GM18861 (cell line): Measurements from ENCODE around the gene TREML1.
"Not testable (repeated sequence)": the region's sequence is repeated elsewhere in the genome, so short reads cannot be mapped to it uniquely, and the experiment has no call there.

Source experiments
- ATAC-seq: cut with Tn5 transposase; IDR thresholded peaks from one replicate; pipeline ENCODE4 v1.9.1; 2021; ENCODE audit not compliant: unreplicated experiment

Gene TREML1

DNA sequence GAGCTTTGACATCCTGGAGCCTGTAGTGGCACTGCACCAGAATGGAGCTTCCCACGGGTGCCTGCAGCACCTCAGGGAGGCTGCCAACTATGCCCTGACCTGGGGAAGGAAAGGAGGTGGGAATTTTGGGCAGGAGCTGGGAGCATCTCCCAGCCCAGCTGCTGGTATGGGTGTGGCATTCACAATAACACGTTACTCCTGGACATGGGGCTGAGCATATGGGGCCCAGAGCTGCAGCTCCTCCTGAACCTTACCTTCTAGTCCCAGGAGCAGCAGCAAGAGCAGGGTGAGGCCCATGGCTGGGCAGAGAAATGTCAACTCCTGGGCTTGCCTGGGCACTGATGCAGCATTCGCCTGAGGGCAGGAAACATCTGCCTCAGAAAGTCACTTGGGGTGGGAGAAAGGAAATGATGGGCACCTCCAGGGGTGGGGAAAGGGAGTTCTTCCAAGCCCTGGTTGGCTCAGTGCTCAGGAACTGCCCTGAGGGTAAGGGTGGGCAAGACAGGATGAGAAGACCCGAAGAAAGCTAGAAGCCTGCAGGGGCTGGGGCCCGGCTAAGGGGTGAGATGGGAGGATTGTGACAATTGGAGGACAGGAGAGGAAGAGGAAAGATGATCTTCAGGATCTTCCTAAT is at the start of gene TREML1:
Gene TREML1 (minus strand): TSS at position 356 of the 634 bp plus-strand sequence. CDS start 59 bp downstream, at position 297.
- no peak for ATAC-seq

DNA sequence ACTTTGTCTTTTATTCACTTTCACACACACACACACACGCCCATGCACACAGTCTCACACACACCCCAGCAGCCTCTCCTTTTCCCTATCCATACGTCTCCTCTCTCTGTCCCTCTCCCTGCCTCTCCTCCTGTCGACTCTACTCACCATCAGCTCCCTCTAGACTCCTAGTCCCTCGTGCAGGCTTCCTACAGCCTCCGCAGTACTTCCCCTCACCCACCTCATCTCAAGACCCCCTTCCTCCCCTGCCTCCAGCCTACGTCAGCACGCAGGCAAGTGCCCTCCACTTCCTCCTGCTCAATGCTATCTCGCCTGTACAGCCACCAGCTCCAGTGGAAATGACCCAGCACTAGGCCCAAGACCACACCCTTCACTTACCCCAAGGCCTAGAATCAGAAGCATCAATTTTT is 47.6 kb upstream of the TREML1 start:
- ATAC-seq, result no peak

DNA sequence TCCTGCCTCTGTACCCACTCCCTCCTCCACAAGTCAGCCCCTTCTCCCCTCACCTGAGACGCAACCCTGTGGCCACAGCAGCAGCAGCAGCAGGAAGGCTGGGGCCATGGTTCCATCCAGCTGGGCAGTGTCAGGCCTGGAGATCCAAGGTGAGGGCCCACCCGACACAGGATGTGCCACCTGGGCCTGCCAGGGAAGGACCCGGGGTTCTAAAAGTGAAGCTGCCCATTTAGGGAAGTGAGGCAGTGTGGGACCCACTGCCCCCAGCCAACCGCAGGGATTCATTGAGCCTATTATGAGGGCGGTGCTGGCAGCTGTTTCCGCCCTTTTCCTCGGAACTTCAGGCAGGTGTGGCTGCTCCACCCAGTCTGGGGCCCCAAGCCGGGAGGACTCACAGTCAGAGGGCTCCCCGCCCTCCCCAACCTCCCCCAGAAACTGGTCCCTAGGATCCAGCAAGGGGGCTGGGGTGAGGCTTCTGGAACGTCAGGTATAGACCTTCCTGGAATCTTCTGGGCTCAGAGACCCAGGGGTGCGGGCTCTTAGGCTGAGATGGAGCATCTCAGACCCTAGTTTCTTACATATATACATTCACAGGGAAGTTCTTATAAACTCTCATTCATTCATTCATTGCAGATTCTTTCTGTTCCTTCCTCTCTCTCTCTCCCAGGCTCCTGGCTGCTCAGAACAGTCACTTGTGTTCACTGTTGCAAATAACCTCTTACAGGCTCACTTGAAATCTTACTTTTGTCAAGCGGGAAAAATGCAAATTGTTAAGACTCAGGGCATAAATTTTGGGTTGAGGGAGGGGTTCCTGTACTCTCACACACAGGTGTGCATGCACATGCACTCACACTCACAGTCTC is 47.0 kb upstream of the TREML1 start, which contains the start of gene TREML2:
Gene TREML2 (minus strand): TSS at position 249 of the 863 bp plus-strand sequence. CDS start 141 bp downstream, at position 108.
- no peak for ATAC-seq

DNA sequence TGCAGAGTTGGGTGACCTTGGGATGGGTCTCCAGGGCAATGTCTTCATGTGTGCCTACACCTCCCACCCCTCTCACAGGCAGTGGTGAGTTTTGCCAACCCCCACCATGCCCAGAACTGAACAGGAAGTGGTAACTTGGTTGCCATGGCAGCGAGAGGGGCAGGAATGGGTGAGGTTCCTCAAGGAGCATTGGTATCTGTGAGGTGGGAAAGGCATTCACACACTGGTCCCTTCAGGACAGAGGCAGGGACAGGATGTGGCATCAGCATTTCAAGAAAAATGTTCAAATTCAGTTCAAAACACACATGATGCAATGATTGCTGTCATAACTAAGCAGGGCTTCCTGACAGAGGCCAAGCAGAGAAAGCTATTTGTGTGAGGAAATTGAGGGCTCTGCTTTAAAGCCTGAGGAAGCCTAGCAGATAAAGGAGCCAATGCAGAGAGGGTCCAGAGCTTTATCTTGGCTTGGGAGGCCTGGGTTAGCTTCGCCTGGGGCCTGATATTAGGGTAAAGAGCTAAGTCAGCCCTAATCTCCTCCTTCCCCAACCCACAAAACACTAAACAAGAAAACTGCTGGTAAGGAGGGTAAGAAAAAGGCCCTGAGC is 46.3 kb upstream of the TREML1 start:
- no peak for ATAC-seq

- peak; percentile 41 for ATAC-seq
Measured at GRCh38 chr6:41199552-41200246, 45.6 kb upstream of the TREML1 start.

GRCh38 chr6:41197234-41197633 is 43.1 kb upstream of the TREML1 start:
- ATAC-seq, result no peak

DNA sequence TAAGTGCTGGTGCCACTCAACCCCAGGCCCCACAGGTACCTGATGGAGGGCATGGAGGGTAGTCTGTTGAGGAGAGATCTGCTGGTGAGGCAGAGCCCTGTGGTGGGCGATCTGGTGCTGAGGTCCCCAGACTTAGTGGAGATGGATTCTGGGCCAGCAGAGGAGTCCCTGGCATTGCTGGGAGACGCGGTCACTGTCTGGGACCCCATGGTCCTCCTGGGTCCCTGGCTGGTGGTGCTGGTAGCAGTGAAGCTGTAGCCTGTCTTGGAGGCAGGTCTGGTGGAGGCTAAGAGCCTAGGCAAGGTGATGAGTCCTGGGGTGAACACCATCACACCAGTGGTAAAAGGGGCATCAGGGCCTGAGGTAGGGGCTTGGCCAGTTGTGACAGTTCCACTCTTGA is 40.2 kb upstream of the TREML1 start:
- ATAC-seq, result no peak

GRCh38 chr6:41193884-41194283 is 39.7 kb upstream of the TREML1 start:
- no peak for ATAC-seq

DNA sequence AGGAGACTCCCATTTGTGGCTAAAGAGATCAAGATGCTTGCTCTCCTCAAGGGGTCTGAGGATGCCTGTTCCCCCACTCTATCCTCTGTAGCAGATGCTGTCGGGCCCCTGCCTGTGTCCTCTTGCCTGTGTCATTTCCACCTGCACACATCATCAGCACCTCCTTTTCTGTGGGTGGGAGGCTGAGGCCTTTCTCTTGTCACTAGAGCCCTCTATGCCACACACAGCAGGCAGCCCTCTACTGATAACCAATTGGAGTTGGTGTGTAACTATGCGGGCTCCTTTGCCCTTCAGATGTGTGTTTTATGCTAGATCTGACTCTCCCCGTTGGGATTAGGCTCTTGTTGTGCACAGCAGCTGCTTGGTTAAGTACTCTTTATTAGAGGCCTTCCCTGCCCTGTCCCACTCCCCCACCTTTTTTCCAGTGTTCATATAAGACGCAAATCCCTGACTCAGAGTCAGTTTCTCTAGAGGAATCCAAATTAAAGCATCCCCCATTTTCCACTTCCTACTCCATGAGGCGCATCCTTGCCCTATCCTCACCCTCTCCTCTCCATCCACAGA is 39.1 kb upstream of the TREML1 start:
- no peak for ATAC-seq

GRCh38 chr6:41191569-41191968 is 37.4 kb upstream of the TREML1 start:
- ATAC-seq, result no peak

DNA sequence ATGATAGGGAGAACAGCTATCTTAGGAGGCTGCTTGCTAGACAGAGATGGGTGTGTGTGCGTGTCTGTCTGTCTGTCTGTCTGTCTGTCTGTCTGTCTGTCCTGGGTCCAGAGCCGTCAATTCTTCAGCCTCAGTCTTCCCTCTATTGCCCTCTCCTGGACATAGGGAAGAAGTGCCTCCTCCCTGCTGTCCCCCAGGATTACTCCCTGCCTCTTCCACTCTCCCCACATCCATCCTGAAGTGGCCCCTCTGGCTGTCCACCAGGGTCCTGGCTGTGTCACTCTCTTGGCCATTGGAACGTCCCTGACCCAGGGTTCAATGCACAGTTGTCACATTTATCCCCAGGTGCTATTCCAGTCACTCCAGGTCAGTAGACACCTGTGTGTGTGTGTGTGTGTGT is 36.6 kb upstream of the TREML1 start:
- no peak for ATAC-seq

- no peak for ATAC-seq
Measured at GRCh38 chr6:41189967-41190366, 35.8 kb upstream of the TREML1 start.

DNA sequence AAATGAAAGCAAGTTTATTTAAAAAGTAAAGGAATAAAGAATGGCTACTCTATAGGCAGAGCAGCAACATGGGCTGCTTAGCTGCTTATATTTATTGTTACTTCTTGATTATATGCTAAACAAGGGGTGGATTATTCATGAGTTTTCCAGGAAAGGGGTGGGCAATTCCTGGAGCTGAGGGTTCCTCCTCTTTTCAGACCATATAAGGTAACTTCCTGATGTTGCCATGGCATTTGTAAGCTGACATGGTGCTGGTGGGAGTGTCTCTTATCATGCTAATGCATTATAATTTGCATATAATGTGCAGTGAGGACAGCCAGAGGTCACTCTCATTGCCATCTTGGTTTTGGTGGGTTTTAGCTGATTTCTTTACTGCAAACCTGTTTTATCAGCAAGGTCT is 34.9 kb upstream of the TREML1 start:
- not testable (repeated sequence) for ATAC-seq

DNA sequence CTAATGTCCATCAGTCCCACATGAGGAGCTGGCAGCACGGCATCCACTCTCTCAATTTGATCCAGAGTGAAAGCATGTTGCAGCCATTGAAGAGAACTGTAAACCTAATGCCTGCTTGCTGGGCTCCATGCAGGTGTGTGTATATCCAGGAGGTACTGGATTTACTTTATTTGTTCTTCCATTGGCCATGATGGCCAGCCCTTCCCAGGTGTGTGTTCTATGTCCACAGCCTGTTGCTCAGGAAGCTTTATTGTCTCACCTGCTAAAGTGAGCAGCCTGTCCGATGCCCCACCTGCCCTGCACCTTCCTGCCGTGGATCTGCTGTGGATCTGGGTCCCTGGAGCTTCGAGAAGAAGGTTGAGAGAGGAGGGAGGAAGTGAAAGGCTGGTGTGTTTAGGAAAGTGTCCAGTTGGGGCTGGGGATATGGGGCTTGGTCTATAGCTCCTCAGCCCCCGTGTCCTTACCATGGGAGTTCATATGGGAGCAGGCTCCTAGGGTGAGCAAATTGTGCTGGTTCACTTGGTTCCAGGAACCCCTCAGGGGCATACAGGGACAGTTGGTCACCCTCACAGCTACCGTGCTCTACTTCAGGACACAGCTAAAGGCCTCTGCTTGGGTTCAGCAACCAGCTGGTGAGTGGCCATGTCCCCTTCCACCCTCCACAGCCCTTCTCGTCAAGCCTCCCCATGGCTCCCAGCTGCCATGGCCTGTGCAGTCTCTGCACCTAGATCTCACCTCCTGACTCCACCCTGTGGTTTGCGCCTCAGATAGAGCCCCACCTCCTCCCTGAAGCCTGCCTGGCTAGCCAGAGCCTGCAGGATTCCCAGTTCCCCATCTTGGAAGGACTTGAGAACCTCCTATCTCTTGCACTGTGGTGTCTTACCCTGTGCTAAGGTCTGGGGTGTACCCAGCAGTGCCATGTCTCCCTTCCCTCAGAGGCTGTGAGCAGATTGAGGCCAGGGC is 34.1 kb upstream of the TREML1 start:
- ATAC-seq, result no peak

GRCh38 chr6:41186031-41186562 is 31.9 kb upstream of the TREML1 start:
- no peak for ATAC-seq

DNA sequence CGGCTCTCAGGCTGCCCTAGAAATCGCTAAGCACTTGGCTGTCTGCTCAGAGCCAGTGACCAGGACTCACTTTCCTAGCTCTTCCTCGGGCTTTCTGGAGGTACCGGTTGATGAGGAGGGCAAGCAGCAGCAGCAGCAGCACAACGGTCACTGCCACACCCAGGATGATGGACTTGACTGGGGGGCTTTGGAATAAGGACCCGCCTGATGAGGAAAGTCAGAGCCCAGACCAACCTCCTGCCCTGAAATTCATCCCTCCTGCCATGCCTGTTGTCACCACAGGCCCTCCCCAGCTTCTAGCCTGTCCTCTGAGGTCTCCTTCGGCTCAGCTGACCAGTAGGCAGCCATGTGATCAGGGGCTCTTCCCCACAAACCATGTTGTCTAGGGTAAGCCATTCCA is 30.6 kb upstream of the TREML1 start:
- ATAC-seq, result no peak

DNA sequence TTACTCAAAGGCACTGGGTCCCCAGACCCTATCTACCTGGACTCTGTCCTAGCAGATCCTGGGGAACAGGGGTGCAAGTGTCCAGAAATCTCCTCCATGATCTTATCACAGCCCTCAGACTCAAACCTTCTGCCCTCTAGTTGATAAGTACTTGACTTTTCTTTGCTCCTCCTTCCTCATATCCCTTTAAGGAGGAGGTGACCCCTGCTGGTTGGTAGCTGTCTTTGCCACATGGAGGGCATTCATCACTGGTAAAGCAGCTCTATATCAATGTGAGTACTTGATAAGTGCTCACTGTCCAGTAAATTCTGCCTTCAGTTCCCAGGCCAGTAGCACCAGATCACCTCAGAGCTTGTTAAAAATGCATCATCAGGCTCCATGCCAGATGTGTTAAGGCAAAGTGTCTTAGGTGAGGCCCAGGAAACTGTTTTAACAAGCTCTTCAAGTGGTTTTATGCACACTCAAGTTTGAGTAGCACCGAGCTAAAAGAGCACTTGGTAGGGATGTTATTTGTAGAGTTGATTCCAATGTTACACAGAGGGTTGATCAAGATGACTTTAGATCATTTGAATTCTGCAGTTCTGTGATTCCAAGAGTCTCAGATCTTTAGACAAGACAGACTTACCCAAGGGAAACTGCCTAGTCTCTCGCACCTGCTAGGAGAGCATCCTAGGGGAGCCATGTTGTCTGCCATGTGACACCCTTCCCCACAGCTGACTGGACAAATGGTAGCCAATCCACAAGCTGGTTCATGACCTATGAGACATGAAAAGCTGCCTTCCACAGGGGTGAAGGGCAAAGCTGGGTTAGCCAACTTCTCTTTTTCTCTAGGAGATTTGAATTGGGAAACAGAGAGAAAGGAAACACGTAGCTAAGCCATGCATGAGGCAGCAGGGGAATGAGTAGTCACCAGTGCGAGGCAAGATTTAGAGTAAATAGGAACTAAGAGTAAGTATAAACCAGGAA is 28.2 kb upstream of the TREML1 start:
- no peak for ATAC-seq

DNA sequence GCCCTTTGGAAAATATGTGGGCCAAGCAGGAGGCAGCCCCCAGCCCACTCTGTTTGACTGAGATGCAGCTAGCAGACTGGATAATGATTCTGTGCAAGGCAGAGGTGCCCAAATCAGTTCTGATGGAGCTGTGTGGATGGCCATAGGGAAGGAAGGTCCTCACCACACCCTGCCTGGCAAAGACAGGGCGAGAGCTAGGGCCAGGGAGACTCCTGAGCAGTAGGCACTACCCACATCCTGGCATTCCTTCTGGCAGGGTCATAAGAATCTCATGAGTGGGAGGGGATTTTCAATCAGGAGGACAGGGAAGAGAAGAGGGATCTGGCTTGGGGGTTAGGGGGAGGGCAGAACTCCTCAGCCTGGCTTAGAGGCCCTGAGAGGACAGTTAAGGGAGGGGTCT is 27.4 kb upstream of the TREML1 start:
- ATAC-seq, result no peak
